Activated CD4-positive, alpha-beta T cell treated with anti-CD3 and anti-CD28 coated beads, Interleukin-2, amount 50 U/mL, for 24 hours (primary cell): ENCODE results near the gene PDZD8.

Source experiments
- DNase-seq, 2 donors: peaks; one replicate each; pipeline ENCODE4 v3.0.0-alpha.2; 2020; ENCODE audit warnings: low read depth in 1 of 2, low spot score in 1 of 2

Gene PDZD8

GRCh38 chr10:117259279-117259678 lies 116.0 kb downstream of the PDZD8 start:
- no peak for DNase-seq

- DNase-seq: no peak
Observed at GRCh38 chr10:117257721-117258120, 117.5 kb downstream of the PDZD8 start.

- no peak for DNase-seq
Observed at GRCh38 chr10:117256910-117257309, 118.3 kb downstream of the PDZD8 start.

GRCh38 chr10:117255835-117256460 lies 119.3 kb downstream of the PDZD8 start:
- no peak for DNase-seq

GRCh38 chr10:117254774-117255735 lies 120.2 kb downstream of the PDZD8 start:
- DNase-seq: no peak

GRCh38 chr10:117254338-117254737 lies 120.9 kb downstream of the PDZD8 start:
- DNase-seq: no peak

- no peak for DNase-seq
Observed at GRCh38 chr10:117253908-117254307, 121.3 kb downstream of the PDZD8 start.

- no peak for DNase-seq
Observed at GRCh38 chr10:117250411-117250810, 124.8 kb downstream of the PDZD8 start.

- DNase-seq: no peak
Observed at GRCh38 chr10:117249493-117250093, 125.6 kb downstream of the PDZD8 start.

GRCh38 chr10:117248750-117249465 lies 126.3 kb downstream of the PDZD8 start:
- no peak for DNase-seq

GRCh38 chr10:117246997-117247671 lies 128.1 kb downstream of the PDZD8 start:
- DNase-seq: no peak

- DNase-seq: no peak
Observed at GRCh38 chr10:117242463-117242832, 132.8 kb downstream of the PDZD8 start.

GRCh38 chr10:117241541-117242462 lies 133.4 kb downstream of the PDZD8 start:
- DNase-seq: no peak

GRCh38 chr10:117240621-117241529 lies 134.4 kb downstream of the PDZD8 start, which contains the start of gene SLC18A2:
Gene SLC18A2 (plus strand): TSS chr10:117241114. CDS start chr10:117241694, 580 bp downstream.
- no peak for DNase-seq

GRCh38 chr10:117239721-117240620 lies 135.3 kb downstream of the PDZD8 start:
- DNase-seq: no peak

- no peak for DNase-seq
Observed at GRCh38 chr10:117239051-117239450, 136.2 kb downstream of the PDZD8 start.

GRCh38 chr10:117237401-117237991 lies 137.7 kb downstream of the PDZD8 start:
- DNase-seq: no peak
